Sigmoid colon (tissue), 7 donors: ENCODE measurements around the gene TMEM185A. TPM values are rescaled to one million over a fixed set of nuclear protein-coding genes. Genes with fewer than 3 reads are reported as not detected.
"Not testable (repeated sequence)": the region's sequence is repeated elsewhere in the genome, so short reads cannot be mapped to it uniquely, and the experiment has no call there.

Experiments used
- DNase-seq: peaks from one replicate; pipeline ENCODE4 v3.0.0-alpha.2; 2019
- H3K27ac ChIP-seq, 4 donors: fragments of 200-600 bp; sonication (generic); one replicate each; pipeline ENCODE4 v1.5.1; 2016 to 2019; ENCODE audit warnings: mild to moderate bottlenecking in 1 of 4
- H3K27me3 ChIP-seq, 3 donors: fragments of 200-600 bp; sonication (generic); one replicate each; pipeline ENCODE4 v1.5.1; 2019; ENCODE audit warnings: mild to moderate bottlenecking in 1 of 3
- H3K36me3 ChIP-seq, 4 donors: fragments of 200-600 bp; sonication (generic); one replicate each; pipeline ENCODE4 v1.5.1; 2016 to 2019
- H3K4me1 ChIP-seq, 4 donors: fragments of 200-600 bp; sonication (generic); one replicate each; pipeline ENCODE4 v1.5.1; 2017 to 2019
- H3K4me3 ChIP-seq, 4 donors: fragments of 200-600 bp; sonication (generic); one replicate each; pipeline ENCODE4 v1.5.1; 2017 to 2019; ENCODE audit warnings: mild to moderate bottlenecking in 2 of 4, moderate library complexity in 1 of 4
- H3K9me3 ChIP-seq, 4 donors: fragments of 200-600 bp in 3 of 4; sonication (generic) in 3 of 4; one replicate each; pipeline versions ENCODE4 v1.5.1 to v1.6.1; 2013 to 2019
- EP300 ChIP-seq, 4 donors: sonication (generic); formaldehyde crosslinking; IDR thresholded peaks; one replicate each; pipeline ENCODE4 v1.6.1; 2017; ENCODE audit warnings: antibody characterized with exemption in 4 of 4
- POLR2A ChIP-seq, 2 donors: fragments of 450-650 bp; IDR thresholded peaks; one replicate each; pipeline ENCODE4 v1.6.1; 2016; ENCODE audit warnings: antibody characterized with exemption in 2 of 2, mild to moderate bottlenecking in 2 of 2, moderate library complexity in 2 of 2
- POLR2AphosphoS5 ChIP-seq, 4 donors: sonication (generic); formaldehyde crosslinking; IDR thresholded peaks; one replicate each; pipeline ENCODE4 v1.6.1; 2017; ENCODE audit warnings: antibody characterized with exemption in 4 of 4
- WGBS, 2 donors: extraction: QIAGEN DNeasy Blood & Tissue Kit; methylation state at CpG; one replicate each; pipeline ENCODE4 v1.1.7; 2013; 5-methylcytosine and 5-hydroxymethylcytosine counted together
- intact Hi-C: fragments of 100-400 bp; cut with DNase I; formaldehyde crosslinking; loops from one replicate; pipeline ENCODE4 v1.15.1; 2023
- polyA plus RNA-seq, 3 donors: library from polyadenylated mRNA; stranded (reverse); fragments of 200-250 nt; gene quantifications; one replicate each; pipeline ENCODE4 v1.2.3, GENCODE V29; 2013
- total RNA-seq, 4 donors: library from RNA; depleted of rRNA; stranded (reverse); fragments of >200 nt; gene quantifications; one replicate each; pipeline ENCODE4 v1.1.0, GENCODE V29; 2016
- TF ChIP-seq, protein P1 (sequence below), 4 experiments: fragments of 450-650 bp in 3 of 4; fragments of 200-600 bp in 1 of 4; IDR thresholded peaks; one replicate each; pipeline ENCODE4 v1.5.1; 2016 to 2019; ENCODE audit warnings: antibody characterized with exemption in 4 of 4, mild to moderate bottlenecking in 3 of 4, moderate library complexity in 2 of 4
- donor health status: healthy with polysubstance abuse.
- donor health status: Bipolar disorder and iron deficiency.
- donor health status: healthy.

The TMEM185A gene
- total and polyA plus RNA-seq, 7 donors, result 4.2 to 18.3 (median 11.4) TPM

DNA sequence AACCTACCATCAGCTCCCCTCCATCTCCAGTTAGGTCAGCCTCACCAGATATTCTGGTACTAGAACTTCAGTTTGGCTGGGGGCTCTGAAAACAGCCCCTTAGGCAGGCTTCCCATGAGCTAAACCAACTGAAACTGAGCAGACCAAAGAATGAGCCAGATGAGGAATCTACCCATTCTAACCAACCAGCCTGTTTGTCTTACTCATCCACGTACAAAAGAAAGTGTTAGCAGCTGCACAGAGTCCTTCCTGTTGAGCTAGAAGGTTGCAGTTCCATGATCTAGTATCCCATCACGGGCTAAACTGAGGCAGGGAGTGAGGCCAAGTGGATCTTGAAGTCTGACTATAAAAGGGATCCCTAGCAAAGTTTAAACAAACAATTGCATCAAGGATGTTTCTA is 61.8 kb downstream of the TMEM185A start:
- Histone ChIP-seq H3K9me3 (no peaks in the 10 kb centered on the region), H3K36me3 (no peaks in the 10 kb centered on the region), H3K27me3 (no peaks in the 10 kb centered on the region), H3K4me3 (no peak overlapping the region), H3K4me1 (no peaks in the 10 kb centered on the region), H3K27ac (no peak overlapping the region)
- no peak for DNase-seq
- intact Hi-C loops, result no loop called here
- 76% methylated on average over 2 of the region's 2 CpGs; no CpG with 5 or more reads in 1 of the 2 donors for WGBS, 2 donors
- TF ChIP-seq EP300 (IDR thresholded peaks at IDR 0.05), result no peak
- TF ChIP-seq POLR2AphosphoS5 (IDR thresholded peaks at IDR 0.05), result no peak
- no peak for TF ChIP-seq POLR2A (IDR thresholded peaks at IDR 0.05)
- TF ChIP-seq, protein P1, sequence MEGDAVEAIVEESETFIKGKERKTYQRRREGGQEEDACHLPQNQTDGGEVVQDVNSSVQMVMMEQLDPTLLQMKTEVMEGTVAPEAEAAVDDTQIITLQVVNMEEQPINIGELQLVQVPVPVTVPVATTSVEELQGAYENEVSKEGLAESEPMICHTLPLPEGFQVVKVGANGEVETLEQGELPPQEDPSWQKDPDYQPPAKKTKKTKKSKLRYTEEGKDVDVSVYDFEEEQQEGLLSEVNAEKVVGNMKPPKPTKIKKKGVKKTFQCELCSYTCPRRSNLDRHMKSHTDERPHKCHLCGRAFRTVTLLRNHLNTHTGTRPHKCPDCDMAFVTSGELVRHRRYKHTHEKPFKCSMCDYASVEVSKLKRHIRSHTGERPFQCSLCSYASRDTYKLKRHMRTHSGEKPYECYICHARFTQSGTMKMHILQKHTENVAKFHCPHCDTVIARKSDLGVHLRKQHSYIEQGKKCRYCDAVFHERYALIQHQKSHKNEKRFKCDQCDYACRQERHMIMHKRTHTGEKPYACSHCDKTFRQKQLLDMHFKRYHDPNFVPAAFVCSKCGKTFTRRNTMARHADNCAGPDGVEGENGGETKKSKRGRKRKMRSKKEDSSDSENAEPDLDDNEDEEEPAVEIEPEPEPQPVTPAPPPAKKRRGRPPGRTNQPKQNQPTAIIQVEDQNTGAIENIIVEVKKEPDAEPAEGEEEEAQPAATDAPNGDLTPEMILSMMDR (IDR thresholded peaks at IDR 0.05), result no peak

DNA sequence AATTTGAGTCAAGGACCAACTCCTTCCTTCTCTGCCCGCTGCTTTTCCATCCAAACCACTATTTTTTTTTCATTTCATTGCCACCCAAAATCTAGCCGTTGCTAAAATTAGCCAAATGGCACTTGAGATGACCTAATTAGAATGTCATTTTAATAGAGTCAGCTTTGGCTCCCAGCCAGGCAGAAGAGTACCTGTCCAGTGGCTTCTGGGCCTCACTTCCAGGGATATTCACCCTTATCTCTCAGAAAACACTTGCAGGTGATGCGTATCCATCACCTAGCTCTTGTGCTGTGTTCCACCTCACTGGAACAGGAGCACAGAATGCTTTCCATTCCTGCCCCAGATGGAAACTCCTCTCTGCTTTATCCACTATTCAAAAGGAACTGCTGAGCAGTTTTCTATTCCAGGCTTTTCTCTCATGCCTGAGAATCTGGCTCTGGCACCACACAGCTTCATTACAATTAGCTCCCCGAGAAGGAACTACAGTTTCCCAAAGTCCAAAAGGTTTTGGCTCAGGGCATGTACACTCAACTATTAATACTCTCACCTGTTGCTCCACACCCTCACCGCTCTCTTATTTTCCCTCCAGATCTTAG is 62.8 kb downstream of the TMEM185A start:
- no peaks in the 10 kb centered on the region for H3K27me3 ChIP-seq
- H3K27ac ChIP-seq, result no peak overlapping the region
- TF ChIP-seq POLR2A (IDR thresholded peaks at IDR 0.05), result no peak
- TF ChIP-seq, protein P1 (IDR thresholded peaks at IDR 0.05), result no peak
- TF ChIP-seq EP300 (IDR thresholded peaks at IDR 0.05), result no peak
- TF ChIP-seq POLR2AphosphoS5 (IDR thresholded peaks at IDR 0.05), result no peak
- intact Hi-C loops, result no loop called here
- no peaks in the 10 kb centered on the region for H3K9me3 ChIP-seq
- H3K36me3 ChIP-seq, result no peaks in the 10 kb centered on the region
- no peaks in the 10 kb centered on the region for H3K4me1 ChIP-seq
- no peak overlapping the region for H3K4me3 ChIP-seq
- no peak for DNase-seq
- WGBS, 2 donors, result 87% methylated on average over 5 of the region's 5 CpGs; no CpG with 5 or more reads in 1 of the 2 donors

DNA sequence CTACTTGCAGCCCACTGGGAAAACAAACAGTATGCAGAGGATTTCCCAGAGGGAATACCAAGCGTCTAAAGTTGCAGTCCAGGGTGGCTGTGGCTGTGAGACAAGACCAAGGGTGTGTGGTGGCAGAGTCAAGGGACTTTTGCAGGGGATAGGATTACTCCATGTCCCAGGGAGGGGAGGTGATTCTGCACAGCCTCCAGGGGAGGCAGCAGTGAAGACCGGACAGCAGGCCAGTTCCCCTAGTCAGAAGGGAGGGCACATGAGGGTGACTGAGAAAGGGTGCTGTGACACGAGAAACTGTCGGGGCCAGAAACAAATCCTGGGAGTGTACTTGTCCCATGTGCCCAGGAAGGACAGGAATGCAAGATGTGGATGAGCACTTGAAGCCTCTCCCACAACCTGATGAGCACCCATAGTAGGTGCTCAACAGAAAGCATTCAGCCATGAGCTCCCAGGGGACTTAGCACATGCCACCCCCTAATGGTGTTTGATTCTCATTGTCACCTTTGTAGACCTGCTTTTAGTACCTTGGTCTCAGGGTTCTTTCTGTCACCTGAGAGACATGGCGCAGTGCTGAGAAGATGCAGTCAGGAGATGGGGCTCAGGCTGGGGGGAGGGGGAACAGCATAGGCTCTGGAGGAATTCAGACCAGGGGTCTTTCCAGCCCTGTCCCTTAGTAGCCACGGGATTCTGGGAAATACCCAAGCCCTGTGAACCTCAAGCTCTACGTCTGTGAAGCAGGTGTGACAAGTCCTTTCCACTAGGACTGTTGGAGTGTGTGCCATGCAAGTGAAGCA is 63.8 kb downstream of the TMEM185A start:
- Histone ChIP-seq H3K27ac (no peak overlapping the region), H3K36me3 (no peaks in the 10 kb centered on the region), H3K4me1 (no peaks in the 10 kb centered on the region), H3K27me3 (no peaks in the 10 kb centered on the region), H3K9me3 (no peaks in the 10 kb centered on the region), H3K4me3 (no peak overlapping the region)
- intact Hi-C loops, result no loop called here
- no peak for DNase-seq
- no peak for TF ChIP-seq POLR2A (IDR thresholded peaks at IDR 0.05)
- 89% methylated on average over 7 of the region's 7 CpGs; no CpG with 5 or more reads in 1 of the 2 donors for WGBS, 2 donors

DNA sequence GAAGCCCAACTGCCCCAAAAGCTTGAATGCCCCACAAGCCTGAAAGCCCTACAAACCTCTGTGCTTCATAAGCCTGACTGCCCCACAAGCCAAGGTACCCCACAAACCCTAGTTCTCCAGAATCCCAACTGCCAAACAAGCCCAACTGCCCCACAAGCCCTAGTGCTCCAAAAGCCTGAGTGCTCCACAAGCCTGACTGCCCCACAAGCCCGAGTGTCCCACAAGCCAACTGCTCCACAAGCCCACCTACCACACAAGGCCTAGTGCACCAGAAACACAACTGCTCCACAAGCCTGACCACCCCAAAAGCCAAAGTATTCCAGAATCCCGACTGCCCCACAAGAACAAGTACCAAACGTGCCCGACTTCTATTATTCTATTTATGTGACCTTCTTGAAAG is 68.2 kb downstream of the TMEM185A start:
- Histone ChIP-seq H3K4me1 (no peaks in the 10 kb centered on the region), H3K9me3 (no peaks in the 10 kb centered on the region), H3K4me3 (no peak overlapping the region), H3K27me3 (no peaks in the 10 kb centered on the region), H3K36me3 (no peaks in the 10 kb centered on the region), H3K27ac (no peak overlapping the region)
- intact Hi-C loops, result no loop called here
- no peak for DNase-seq
- 88% methylated on average over 4 of the region's 4 CpGs; no CpG with 5 or more reads in 1 of the 2 donors for WGBS, 2 donors
- TF ChIP-seq EP300 (IDR thresholded peaks at IDR 0.05) (no peak), POLR2A (IDR thresholded peaks at IDR 0.05) (no peak), POLR2AphosphoS5 (IDR thresholded peaks at IDR 0.05) (no peak)
- TF ChIP-seq, protein P1 (IDR thresholded peaks at IDR 0.05), result no peak

DNA sequence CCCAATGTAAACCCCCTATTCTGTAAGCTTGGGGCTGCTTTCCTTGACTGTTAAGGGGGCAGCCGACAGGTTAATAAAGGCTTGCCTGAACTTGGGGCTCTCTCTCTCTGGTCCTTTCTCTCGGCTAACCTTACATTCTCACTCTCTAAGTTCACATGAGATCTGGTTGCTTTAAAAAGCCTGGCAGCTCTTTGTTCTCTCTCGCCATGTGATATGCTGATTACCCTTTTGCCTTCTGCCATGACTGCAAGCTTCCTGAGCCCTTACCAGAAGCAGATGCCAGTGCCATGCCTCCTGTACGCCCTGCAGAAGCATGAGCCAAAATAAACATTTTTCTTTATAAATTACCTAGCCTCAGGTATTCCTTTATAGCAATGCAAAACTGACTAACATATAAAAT is 76.3 kb downstream of the TMEM185A start:
- H3K4me3 ChIP-seq, H3K27ac ChIP-seq, H3K4me1 ChIP-seq, H3K9me3 ChIP-seq, intact Hi-C loops, DNase-seq, H3K36me3 ChIP-seq, H3K27me3 ChIP-seq: not testable (repeated sequence)
- WGBS, 2 donors, result no CpG with 5 or more reads among the region's 4 CpGs

DNA sequence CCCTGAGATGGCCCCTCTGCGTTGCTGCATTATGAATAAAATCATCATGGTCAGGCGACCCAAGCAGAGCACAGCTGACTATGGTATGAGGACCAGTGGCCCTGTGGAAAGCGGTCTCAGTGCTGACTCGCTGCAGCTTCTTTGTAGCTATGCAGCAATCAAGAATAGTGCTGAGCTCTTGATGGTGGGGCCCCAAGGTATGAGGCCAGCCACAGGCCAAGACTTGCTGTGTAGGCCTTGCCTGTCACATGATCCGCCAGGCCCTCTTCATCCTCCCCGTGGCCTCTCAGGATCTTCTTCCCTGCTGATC is 79.7 kb downstream of the TMEM185A start:
- H3K36me3 ChIP-seq, H3K4me1 ChIP-seq, DNase-seq, H3K27ac ChIP-seq, H3K27me3 ChIP-seq, H3K4me3 ChIP-seq, intact Hi-C loops, H3K9me3 ChIP-seq: not testable (repeated sequence)
- 95 to 97% methylated on average over 2 of the region's 6 CpGs for WGBS, 2 donors

DNA sequence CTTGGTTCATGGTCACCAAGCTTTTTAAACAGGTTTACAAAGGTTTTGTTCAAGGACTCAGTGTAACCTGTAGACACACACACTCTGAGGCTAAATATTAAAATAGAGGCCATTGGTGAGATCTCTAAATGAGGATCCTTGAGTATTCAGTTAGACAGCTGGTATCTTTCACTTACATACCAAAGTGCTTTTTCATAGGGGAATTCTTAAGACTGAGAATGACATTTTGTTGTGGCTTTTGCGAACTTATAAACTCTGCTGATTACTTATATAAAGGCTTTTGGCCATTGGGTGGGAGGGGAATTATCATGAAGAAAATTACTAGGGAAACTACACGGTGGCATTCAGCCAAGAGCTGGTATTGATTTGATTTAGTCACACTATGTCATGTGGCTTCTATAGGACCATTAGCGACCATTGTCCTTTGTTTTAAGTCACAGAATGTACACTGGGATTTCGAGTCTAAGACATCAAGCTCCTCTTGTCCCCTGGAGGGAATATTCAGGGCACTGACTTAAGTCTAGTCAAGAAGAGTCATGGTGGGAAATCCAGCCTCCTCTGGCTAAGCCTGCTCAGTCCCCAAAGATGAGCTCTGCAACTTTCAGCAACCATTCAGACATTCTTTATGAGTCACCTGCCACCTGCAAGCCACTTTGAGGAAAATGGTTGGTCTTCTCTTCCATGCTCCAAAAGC is 80.2 kb downstream of the TMEM185A start:
- H3K36me3 ChIP-seq, H3K9me3 ChIP-seq, intact Hi-C loops, H3K27ac ChIP-seq, H3K4me1 ChIP-seq, DNase-seq, H3K4me3 ChIP-seq, H3K27me3 ChIP-seq: not testable (repeated sequence)
- WGBS, 2 donors, result no CpG with 5 or more reads among the region's 4 CpGs

DNA sequence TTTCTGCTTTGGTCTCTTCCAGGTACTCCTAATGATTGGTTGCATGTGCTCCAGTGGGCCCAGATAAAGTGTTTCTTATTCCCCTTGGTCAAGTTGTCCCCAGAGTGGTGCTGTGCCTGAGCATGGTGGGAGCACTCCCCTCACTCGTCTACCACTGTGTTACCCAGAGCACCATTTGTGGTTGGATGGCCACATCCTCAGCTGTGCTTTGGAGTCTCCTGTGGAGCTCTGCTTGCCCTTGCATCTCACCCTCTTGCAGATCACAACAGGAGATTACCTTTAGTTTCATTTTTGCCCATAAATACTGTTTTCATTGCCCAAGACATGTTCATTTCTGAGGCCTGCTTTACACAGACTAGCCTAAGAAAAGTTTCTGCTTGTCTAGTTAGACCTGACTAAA is 81.1 kb downstream of the TMEM185A start:
- intact Hi-C loops, H3K9me3 ChIP-seq, DNase-seq, H3K36me3 ChIP-seq, H3K27me3 ChIP-seq, H3K4me3 ChIP-seq, H3K27ac ChIP-seq, H3K4me1 ChIP-seq: not testable (repeated sequence)
- WGBS, 2 donors, result 100% methylated on average over 1 of the region's 1 CpG

DNA sequence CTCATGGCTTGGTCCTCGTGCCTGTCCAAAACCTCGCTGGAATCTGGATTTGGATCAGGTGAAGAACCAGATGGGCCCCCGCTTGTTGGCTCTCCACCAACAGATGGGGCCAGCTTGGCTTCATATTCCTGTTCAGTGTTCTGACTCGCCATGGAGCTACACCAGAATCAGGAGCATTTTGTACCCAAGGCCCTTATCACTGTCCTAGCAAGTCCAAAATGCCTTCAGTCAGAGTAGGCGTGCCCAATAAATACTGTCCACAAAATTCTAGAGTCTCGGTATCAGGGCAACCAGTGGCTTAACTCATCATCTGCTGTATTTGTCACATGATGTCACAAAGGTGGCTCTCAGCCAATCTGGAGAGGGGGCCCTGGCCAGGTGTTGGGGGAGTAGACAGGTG is 81.9 kb downstream of the TMEM185A start, which contains the start of gene HSFX3:
HSFX3 (minus strand) TSS at position 224 of the 400 bp plus-strand sequence; CDS start at position 152, 72 bp downstream.
- H3K4me3 ChIP-seq, DNase-seq, H3K27me3 ChIP-seq, H3K27ac ChIP-seq, H3K9me3 ChIP-seq, H3K36me3 ChIP-seq, H3K4me1 ChIP-seq: not testable (repeated sequence)
- WGBS, 2 donors, result 92 to 93% methylated on average over 1 of the region's 6 CpGs
- intact Hi-C loops, result loop anchor here (10.0 kb wide), 3 partner anchors 395 to 1635 kb away; partner anchors contain the start of genes FMR1 and MAMLD1
